ENCODE results near the gene LSM6.

The LSM6 gene

DNA sequence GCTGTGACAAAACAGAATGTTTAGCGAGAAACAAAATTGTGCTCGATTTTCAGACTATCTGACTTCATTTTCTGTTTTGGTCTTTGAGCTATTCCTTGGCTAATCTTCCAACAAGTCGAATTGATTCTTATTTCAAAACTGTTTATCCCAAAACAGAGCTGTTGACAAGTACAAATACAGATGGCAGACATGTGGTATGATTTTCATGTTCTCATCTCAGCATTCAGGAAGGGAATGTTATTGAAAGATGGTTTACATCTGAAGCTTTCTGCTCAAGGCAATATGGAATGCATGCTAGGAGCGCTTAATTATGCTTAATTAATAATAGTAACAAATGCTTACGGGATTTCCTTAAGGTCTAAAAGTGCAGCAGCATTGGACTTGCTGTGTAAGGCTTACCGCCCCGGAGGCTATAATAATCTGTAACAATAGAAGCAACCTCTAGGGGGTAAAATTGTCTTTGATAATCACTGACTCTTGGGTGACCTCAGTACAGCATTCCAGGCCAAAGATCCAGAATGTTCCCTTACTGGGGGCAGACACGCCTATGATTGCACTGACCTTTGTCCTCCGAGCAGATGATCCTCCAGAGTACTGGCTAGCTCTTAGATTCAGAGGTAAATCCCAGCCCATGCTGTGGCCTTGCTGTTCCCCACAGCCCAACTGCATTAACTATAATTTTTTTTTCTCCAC is 16.4 kb downstream of the LSM6 start:
- Histone ChIP-seq H3K4me3 (ENCODE audit: low read length) (no peak overlapping the region), H3K27ac (ENCODE audit: low read depth, low read length) (no peak overlapping the region), H3K27me3 (ENCODE audit: control insufficient read depth, insufficient read depth, low read length) (no peaks in the 10 kb centered on the region), H3K9ac (ENCODE audit: low read length) (no peak overlapping the region), H3K36me3 (ENCODE audit: control insufficient read depth, insufficient read depth, low read length) (peaks cover 11% of the 10 kb centered on the region), H3K4me1 (ENCODE audit: control insufficient read depth, insufficient read depth, low read length) (peaks cover 6% of the 10 kb centered on the region)

DNA sequence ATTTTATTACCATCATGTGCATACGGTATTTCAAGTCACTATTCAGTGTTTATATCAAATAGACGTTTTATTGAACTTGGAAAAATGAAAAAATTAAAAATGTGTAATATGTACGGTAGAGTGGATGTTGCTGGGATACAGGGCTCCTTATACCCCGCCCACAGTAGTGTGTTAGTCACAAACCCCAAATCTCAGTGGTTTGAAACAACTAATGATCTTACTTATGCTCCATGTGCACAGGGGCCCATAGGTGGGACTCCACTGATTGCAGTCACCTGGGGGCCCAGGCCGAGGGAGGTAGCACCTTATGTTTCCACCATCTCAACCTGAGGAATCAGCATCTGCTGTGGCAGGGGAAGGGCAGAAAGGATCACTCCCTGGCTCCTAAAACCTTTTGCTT is 18.1 kb downstream of the LSM6 start:
- Histone ChIP-seq H3K9ac (ENCODE audit: low read length) (no peak overlapping the region), H3K27ac (ENCODE audit: low read depth, low read length) (no peak overlapping the region), H3K4me1 (ENCODE audit: control insufficient read depth, insufficient read depth, low read length) (peaks cover 6% of the 10 kb centered on the region), H3K27me3 (ENCODE audit: control insufficient read depth, insufficient read depth, low read length) (no peaks in the 10 kb centered on the region), H3K36me3 (ENCODE audit: control insufficient read depth, insufficient read depth, low read length) (peaks cover 4% of the 10 kb centered on the region), H3K4me3 (ENCODE audit: low read length) (no peak overlapping the region)

GRCh38 chr4:146194212-146194611 is 18.7 kb downstream of the LSM6 start:
- Histone ChIP-seq H3K36me3 (ENCODE audit: control insufficient read depth, insufficient read depth, low read length) (peaks cover 2% of the 10 kb centered on the region), H3K27me3 (ENCODE audit: control insufficient read depth, insufficient read depth, low read length) (no peaks in the 10 kb centered on the region), H3K9ac (ENCODE audit: low read length) (no peak overlapping the region), H3K27ac (ENCODE audit: low read depth, low read length) (no peak overlapping the region), H3K4me3 (ENCODE audit: low read length) (no peak overlapping the region), H3K4me1 (ENCODE audit: control insufficient read depth, insufficient read depth, low read length) (peaks cover 6% of the 10 kb centered on the region)

- no peaks in the 10 kb centered on the region for H3K36me3 ChIP-seq (ENCODE audit: control insufficient read depth, insufficient read depth, low read length)
- H3K4me3 ChIP-seq (ENCODE audit: low read length), result no peak overlapping the region
- no peak overlapping the region for H3K27ac ChIP-seq (ENCODE audit: low read depth, low read length)
- no peaks in the 10 kb centered on the region for H3K27me3 ChIP-seq (ENCODE audit: control insufficient read depth, insufficient read depth, low read length)
- H3K4me1 ChIP-seq (ENCODE audit: control insufficient read depth, insufficient read depth, low read length), result no peaks in the 10 kb centered on the region
- H3K9ac ChIP-seq (ENCODE audit: low read length), result no peak overlapping the region
These were observed 27.1 kb downstream of the LSM6 start for GRCh38 chr4:146202665-146203064.

DNA sequence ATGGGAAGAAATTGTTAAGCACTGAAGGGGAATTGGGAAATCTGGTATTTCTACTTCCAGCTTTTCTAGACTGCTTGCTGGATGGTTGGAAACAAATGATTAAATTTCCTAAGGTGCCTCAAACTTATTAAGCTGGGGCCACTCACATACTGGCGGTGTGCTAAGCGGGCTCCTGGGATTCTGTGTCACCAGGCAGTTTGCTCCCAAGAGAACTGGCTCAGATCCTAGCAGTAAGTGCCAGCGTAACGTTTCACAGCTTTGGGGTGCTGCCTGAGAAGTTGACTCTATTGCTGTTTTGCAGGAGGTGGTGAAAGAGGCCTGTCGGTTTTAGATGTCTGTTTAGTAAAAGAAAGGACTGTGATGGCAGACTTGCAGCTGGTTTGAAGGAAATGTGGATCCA is 31.9 kb downstream of the LSM6 start:
- H3K9ac ChIP-seq (ENCODE audit: low read length), result no peak overlapping the region
- no peaks in the 10 kb centered on the region for H3K36me3 ChIP-seq (ENCODE audit: control insufficient read depth, insufficient read depth, low read length)
- no peaks in the 10 kb centered on the region for H3K4me1 ChIP-seq (ENCODE audit: control insufficient read depth, insufficient read depth, low read length)
- H3K27me3 ChIP-seq (ENCODE audit: control insufficient read depth, insufficient read depth, low read length), result no peaks in the 10 kb centered on the region
- H3K27ac ChIP-seq (ENCODE audit: low read depth, low read length), result no peak overlapping the region
- H3K4me3 ChIP-seq (ENCODE audit: low read length), result no peak overlapping the region

GRCh38 chr4:146210890-146211289 is 35.4 kb downstream of the LSM6 start:
- Histone ChIP-seq H3K27ac (ENCODE audit: low read depth, low read length) (no peak overlapping the region), H3K27me3 (ENCODE audit: control insufficient read depth, insufficient read depth, low read length) (no peaks in the 10 kb centered on the region), H3K4me1 (ENCODE audit: control insufficient read depth, insufficient read depth, low read length) (no peaks in the 10 kb centered on the region), H3K9ac (ENCODE audit: low read length) (no peak overlapping the region), H3K36me3 (ENCODE audit: control insufficient read depth, insufficient read depth, low read length) (no peaks in the 10 kb centered on the region), H3K4me3 (ENCODE audit: low read length) (no peak overlapping the region)

GRCh38 chr4:146211440-146211839 is 35.9 kb downstream of the LSM6 start:
- no peaks in the 10 kb centered on the region for H3K36me3 ChIP-seq (ENCODE audit: control insufficient read depth, insufficient read depth, low read length)
- no peak overlapping the region for H3K27ac ChIP-seq (ENCODE audit: low read depth, low read length)
- H3K27me3 ChIP-seq (ENCODE audit: control insufficient read depth, insufficient read depth, low read length), result no peaks in the 10 kb centered on the region
- H3K9ac ChIP-seq (ENCODE audit: low read length), result no peak overlapping the region
- no peaks in the 10 kb centered on the region for H3K4me1 ChIP-seq (ENCODE audit: control insufficient read depth, insufficient read depth, low read length)
- H3K4me3 ChIP-seq (ENCODE audit: low read length), result no peak overlapping the region

GRCh38 chr4:146212781-146213180 is 37.3 kb downstream of the LSM6 start:
- Histone ChIP-seq H3K4me3 (ENCODE audit: low read length) (no peak overlapping the region), H3K27ac (ENCODE audit: low read depth, low read length) (no peak overlapping the region), H3K36me3 (ENCODE audit: control insufficient read depth, insufficient read depth, low read length) (no peaks in the 10 kb centered on the region), H3K27me3 (ENCODE audit: control insufficient read depth, insufficient read depth, low read length) (no peaks in the 10 kb centered on the region), H3K9ac (ENCODE audit: low read length) (no peak overlapping the region), H3K4me1 (ENCODE audit: control insufficient read depth, insufficient read depth, low read length) (no peaks in the 10 kb centered on the region)

- H3K4me1 ChIP-seq (ENCODE audit: control insufficient read depth, insufficient read depth, low read length), result no peaks in the 10 kb centered on the region
- H3K9ac ChIP-seq (ENCODE audit: low read length), result no peak within 1 kb of the TSS
- no peaks in the 10 kb centered on the region for H3K27me3 ChIP-seq (ENCODE audit: control insufficient read depth, insufficient read depth, low read length)
- no peak within 1 kb of the TSS for H3K4me3 ChIP-seq (ENCODE audit: low read length)
- no peaks in the 10 kb centered on the region for H3K36me3 ChIP-seq (ENCODE audit: control insufficient read depth, insufficient read depth, low read length)
- no peak within 1 kb of the TSS for H3K27ac ChIP-seq (ENCODE audit: low read depth, low read length)
These were observed 38.7 kb downstream of the LSM6 start, which contains the start of gene REELD1 for GRCh38 chr4:146214238-146214637. REELD1 (plus strand) TSS chr4:146214538; CDS start chr4:146216953, 2,415 bp downstream.

DNA sequence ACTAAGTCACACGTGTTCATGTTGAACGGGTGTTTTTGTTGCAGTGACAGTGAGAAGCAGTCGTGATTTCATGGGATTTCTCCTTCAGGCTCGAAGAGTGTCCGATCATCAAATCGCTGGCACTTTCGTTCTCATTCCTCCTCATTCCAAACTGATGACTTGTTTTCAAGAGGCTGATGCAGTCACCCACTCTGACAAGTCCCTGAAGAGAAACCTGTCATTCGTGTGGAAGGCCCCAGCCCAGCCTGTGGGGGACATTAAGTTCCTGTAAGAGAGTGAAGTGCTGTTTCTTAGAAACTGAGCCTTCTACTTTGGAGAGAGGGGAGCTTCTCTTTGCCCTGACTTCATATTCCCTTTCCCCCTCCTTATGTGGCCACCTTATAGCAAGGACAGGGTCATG is 46.8 kb downstream of the LSM6 start:
- no peaks in the 10 kb centered on the region for H3K27me3 ChIP-seq (ENCODE audit: control insufficient read depth, insufficient read depth, low read length)
- no peaks in the 10 kb centered on the region for H3K36me3 ChIP-seq (ENCODE audit: control insufficient read depth, insufficient read depth, low read length)
- H3K9ac ChIP-seq (ENCODE audit: low read length), result no peak overlapping the region
- no peak overlapping the region for H3K27ac ChIP-seq (ENCODE audit: low read depth, low read length)
- H3K4me1 ChIP-seq (ENCODE audit: control insufficient read depth, insufficient read depth, low read length), result no peaks in the 10 kb centered on the region
- H3K4me3 ChIP-seq (ENCODE audit: low read length), result no peak overlapping the region

- Histone ChIP-seq H3K9ac (ENCODE audit: low read length) (no peak overlapping the region), H3K36me3 (ENCODE audit: control insufficient read depth, insufficient read depth, low read length) (no peaks in the 10 kb centered on the region), H3K27ac (ENCODE audit: low read depth, low read length) (no peak overlapping the region), H3K4me3 (ENCODE audit: low read length) (no peak overlapping the region), H3K27me3 (ENCODE audit: control insufficient read depth, insufficient read depth, low read length) (no peaks in the 10 kb centered on the region), H3K4me1 (ENCODE audit: control insufficient read depth, insufficient read depth, low read length) (no peaks in the 10 kb centered on the region)
These were observed 48.9 kb downstream of the LSM6 start for GRCh38 chr4:146224326-146224966.

- Histone ChIP-seq H3K36me3 (ENCODE audit: control insufficient read depth, insufficient read depth, low read length) (no peaks in the 10 kb centered on the region), H3K9ac (ENCODE audit: low read length) (no peak overlapping the region)
These were observed 53.9 kb downstream of the LSM6 start for GRCh38 chr4:146229406-146229805.

GRCh38 chr4:146232131-146232722 is 56.7 kb downstream of the LSM6 start:
- no peak overlapping the region for H3K9ac ChIP-seq (ENCODE audit: low read length)
- no peaks in the 10 kb centered on the region for H3K36me3 ChIP-seq (ENCODE audit: control insufficient read depth, insufficient read depth, low read length)
- H3K4me3 ChIP-seq (ENCODE audit: low read length), result no peak overlapping the region
- H3K27me3 ChIP-seq (ENCODE audit: control insufficient read depth, insufficient read depth, low read length), result no peaks in the 10 kb centered on the region
- no peaks in the 10 kb centered on the region for H3K4me1 ChIP-seq (ENCODE audit: control insufficient read depth, insufficient read depth, low read length)
- no peak overlapping the region for H3K27ac ChIP-seq (ENCODE audit: low read depth, low read length)

More at GRCh38 chr4:146229406-146229805, 53.9 kb downstream of the LSM6 start:
- Histone ChIP-seq H3K27me3 (ENCODE audit: control insufficient read depth, insufficient read depth, low read length) (no peaks in the 10 kb centered on the region), H3K4me3 (ENCODE audit: low read length) (no peak overlapping the region), H3K4me1 (ENCODE audit: control insufficient read depth, insufficient read depth, low read length) (no peaks in the 10 kb centered on the region), H3K27ac (ENCODE audit: low read depth, low read length) (no peak overlapping the region)
